HCT116 (cell line): ENCODE results near the gene DNAJC4. TPM values are rescaled to one million over a fixed set of nuclear protein-coding genes. Genes with fewer than 3 reads are reported as not detected.
A peak's percentile ranks its signal among the peaks of the same experiment; 100 is the strongest.

ENCODE experiments used
- ATAC-seq: fragments of 200-7000 bp; cut with Tn5 transposase; 2 replicates; pipeline ENCODE4 v1.9.1; 2020; ENCODE audit warnings: mild to moderate bottlenecking, moderate library complexity
- BruUV-seq: library from RNA; stranded (reverse); fragments of 400-500 nt; replicated peaks from 2 replicates; lab custom pipeline; 2021; lab: Mats Ljungman, UMichigan
- CTCF ChIA-PET: fragments of 300-600 bp; sonication (Branson Sonifier 250); formaldehyde crosslinking; loops from one replicate; lab custom pipeline; 2021; ENCODE audit warnings: antibody characterized with exemption; lab: Charles Lee
- POLR2A ChIA-PET: fragments of 300-600, 350-600 bp; sonication (Branson Sonifier 250); formaldehyde crosslinking; loops from one replicate; lab custom pipeline; 2021; ENCODE audit warnings: antibody characterized with exemption; lab: Charles Lee
- RAD21 ChIA-PET, 2 experiments: fragments of 300-600 bp; sonication (Branson Sonifier 250); formaldehyde crosslinking; loops; one replicate each; lab custom pipeline; 2023; ENCODE audit warnings: low total read pairs in 2 of 2; ENCODE audit not compliant: uncharacterized antibody in 2 of 2, unreplicated experiment in 2 of 2, low non-redundant PET in 1 of 2; lab: Charles Lee
- DNase-seq: peaks from one replicate; pipeline ENCODE4 v3.0.0-alpha.2; 2010; ENCODE audit warnings: low read depth, low spot score
- H2AFZ ChIP-seq: fragments of 200-600 bp; shearing (Covaris generic), sonication (generic); 2 replicates; pipeline ENCODE4 v1.6.1; 2017; ENCODE audit warnings: low read depth, mixed run types, mixed read lengths, antibody characterized with exemption, low read length; ENCODE audit not compliant: poor library complexity, severe bottlenecking
- H3K27ac ChIP-seq: 2 replicates; pipeline ENCODE4 v1.5.1; 2012; ENCODE audit warnings: low read depth, low read length
- H3K27me3 ChIP-seq: fragments of 200-600 bp; sonication (generic); 2 replicates; pipeline ENCODE4 v1.6.1; 2016; ENCODE audit warnings: mixed run types, low read length, mixed read lengths; ENCODE audit not compliant: insufficient read depth
- H3K36me3 ChIP-seq, 2 experiments: fragments of 200-500 bp in 1 of 2; fragments of 200-600 bp in 1 of 2; sonication (Bioruptor generic) in 1 of 2; sonication (generic) in 1 of 2; 2 replicates each; pipeline versions ENCODE4 v1.5.1 to v1.6.1; 2014 to 2016; ENCODE audit warnings: low read length in 2 of 2, inconsistent platforms in 1 of 2, mixed read lengths in 1 of 2, mixed run types in 1 of 2; ENCODE audit not compliant: insufficient read depth in 2 of 2, control insufficient read depth in 1 of 2
- H3K4me1 ChIP-seq, 2 experiments: fragments of 200-600 bp in 1 of 2; sonication (generic) in 1 of 2; 2 replicates each; pipeline versions ENCODE4 v1.5.1 to v1.6.1; 2012 to 2017; ENCODE audit warnings: low read length in 2 of 2, inconsistent platforms in 1 of 2, mild to moderate bottlenecking in 1 of 2, mixed read lengths in 1 of 2, mixed run types in 1 of 2, moderate library complexity in 1 of 2; ENCODE audit not compliant: insufficient read depth in 2 of 2, control insufficient read depth in 1 of 2
- H3K4me2 ChIP-seq: fragments of 200-600 bp; sonication (generic); 2 replicates; pipeline ENCODE4 v1.6.1; 2017; ENCODE audit warnings: mixed run types, low read length, mixed read lengths
- H3K4me3 ChIP-seq, 2 experiments: fragments of 200-600 bp in 1 of 2; sonication (generic) in 1 of 2; replicated peaks in 1 of 2; 2 replicates each; pipeline ENCODE4 v1.5.1; 2011 to 2016; ENCODE audit warnings: low read length in 2 of 2, control low read depth in 1 of 2, low read depth in 1 of 2, mild to moderate bottlenecking in 1 of 2, mixed read lengths in 1 of 2, mixed run types in 1 of 2
- H3K79me2 ChIP-seq: fragments of 200-600 bp; sonication (generic); 2 replicates; pipeline ENCODE4 v1.6.1; 2017; ENCODE audit warnings: mild to moderate bottlenecking, mixed run types, low read length, moderate library complexity, mixed read lengths; ENCODE audit not compliant: insufficient read depth
- H3K9ac ChIP-seq: fragments of 200-600 bp; sonication (generic); 2 replicates; pipeline ENCODE4 v1.6.1; 2016; ENCODE audit warnings: low read length, mixed read lengths
- H3K9me2 ChIP-seq: fragments of 200-600 bp; sonication (generic), shearing (Covaris generic); 2 replicates; pipeline ENCODE4 v1.6.1; 2017; ENCODE audit warnings: mixed run types, mild to moderate bottlenecking, moderate library complexity; ENCODE audit not compliant: insufficient read depth
- H3K9me3 ChIP-seq, 2 experiments: fragments of 200-500 bp in 1 of 2; fragments of 200-600 bp in 1 of 2; sonication (Bioruptor generic) in 1 of 2; sonication (generic) in 1 of 2; 2 replicates each; pipeline ENCODE4 v1.6.1; 2014 to 2017; ENCODE audit warnings: low read length in 2 of 2, mixed read lengths in 2 of 2, inconsistent platforms in 1 of 2, low read depth in 1 of 2, mild to moderate bottlenecking in 1 of 2, mixed run types in 1 of 2, moderate library complexity in 1 of 2; ENCODE audit not compliant: control insufficient read depth in 1 of 2, insufficient read depth in 1 of 2
- H4K20me1 ChIP-seq: fragments of 200-600 bp; sonication (generic), shearing (Covaris generic); 2 replicates; pipeline ENCODE4 v1.6.1; 2017; ENCODE audit warnings: mixed run types, mild to moderate bottlenecking, moderate library complexity; ENCODE audit not compliant: insufficient read depth
- ATF3 ChIP-seq: IDR thresholded peaks from 2 replicates; pipeline ENCODE4 v1.6.1; 2012
- CBX3 ChIP-seq: IDR thresholded peaks from 2 replicates; pipeline ENCODE4 v1.6.1; 2012; ENCODE audit warnings: low read depth
- CTCF ChIP-seq, 3 experiments: fragments of 200-600 bp in 1 of 3; sonication (generic) in 1 of 3; IDR thresholded peaks in 2 of 3; conservative IDR thresholded peaks in 1 of 3; 2 replicates each; pipeline ENCODE4 v1.5.1; 2012 to 2017; ENCODE audit warnings: low read depth in 2 of 3, low read length in 2 of 3, antibody characterized with exemption in 1 of 3, borderline replicate concordance in 1 of 3, control low read depth in 1 of 3, mild to moderate bottlenecking in 1 of 3, mixed read lengths in 1 of 3, mixed run types in 1 of 3, moderate library complexity in 1 of 3; ENCODE audit not compliant: insufficient read depth in 1 of 3
- FOSL1 ChIP-seq: IDR thresholded peaks from 2 replicates; pipeline ENCODE4 v1.6.1; 2012; ENCODE audit warnings: low read depth
- MAX ChIP-seq: IDR thresholded peaks from 2 replicates; pipeline ENCODE4 v1.6.1; 2012
- POLR2A ChIP-seq: IDR thresholded peaks from 2 replicates; pipeline ENCODE4 v1.7.0; 2011; ENCODE audit warnings: borderline replicate concordance; ENCODE audit not compliant: insufficient read depth, insufficient read length; ENCODE audit errors: extremely low read depth
- POLR2AphosphoS5 ChIP-seq: IDR thresholded peaks from 2 replicates; pipeline ENCODE4 v1.6.1; 2011; ENCODE audit warnings: mild to moderate bottlenecking, low read depth, low read length, moderate library complexity
- RAD21 ChIP-seq: IDR thresholded peaks from 2 replicates; pipeline ENCODE4 v1.6.1; 2012; ENCODE audit warnings: low read depth, mild to moderate bottlenecking
- SP1 ChIP-seq: IDR thresholded peaks from 2 replicates; pipeline ENCODE4 v1.6.1; 2012; ENCODE audit warnings: low read depth
- YY1 ChIP-seq: IDR thresholded peaks from 2 replicates; pipeline ENCODE4 v1.6.1; 2011; ENCODE audit warnings: low read length, low read depth, moderate library complexity, mild to moderate bottlenecking; ENCODE audit not compliant: insufficient replicate concordance; ENCODE audit errors: extremely low read depth
- ZBTB33 ChIP-seq: IDR thresholded peaks from 2 replicates; pipeline ENCODE4 v1.6.1; 2011; ENCODE audit warnings: mild to moderate bottlenecking, low read length, moderate library complexity; ENCODE audit not compliant: insufficient replicate concordance; ENCODE audit errors: extremely low read depth
- ZNF274 ChIP-seq: fragments of 200-500 bp; sonication (Bioruptor generic); IDR thresholded peaks from 2 replicates; pipeline ENCODE4 v1.6.1; 2014; ENCODE audit warnings: mild to moderate bottlenecking, low read depth, low read length, inconsistent platforms
- intact Hi-C: fragments of 100-400 bp; cut with micrococcal nuclease; formaldehyde crosslinking; loops from 2 replicates; pipeline ENCODE4 v1.10.0; 2022
- total RNA-seq: library from RNA; stranded (reverse); gene quantifications from one replicate; pipeline ENCODE4 v1.2.1, GENCODE V29; 2021; ENCODE audit not compliant: unreplicated experiment

Gene DNAJC4
- total RNA-seq, 1 experiment from 2014 or later = 25.8 TPM

GRCh38 chr11:64181506-64182411 is 48.6 kb upstream of the DNAJC4 start:
- no peaks in the 10 kb centered on the region for H3K9me2 ChIP-seq
- peak overlapping the region; percentile 54 for H3K9ac ChIP-seq
- RAD21 ChIA-PET = no interaction called here
- POLR2A ChIA-PET = interaction anchor here (0.8 to 1.0 kb wide), 3 partner anchors 16 to 167 kb away, joined by 3 read pairs; partner anchors contain the start of genes MACROD1 and PPP1R14B
- peaks cover 26% of the 10 kb centered on the region for H3K79me2 ChIP-seq
- H3K4me1 ChIP-seq = peaks cover 24 to 46% of the 10 kb centered on the region in 2 experiments
- no peak for TF ChIP-seq MAX
- TF ChIP-seq POLR2A = peak; percentile 92
- no peak for TF ChIP-seq RAD21
- TF ChIP-seq CBX3 = no peak
- TF ChIP-seq SP1 = no peak
- peak; percentile 96 for TF ChIP-seq POLR2AphosphoS5
- no peak for TF ChIP-seq CTCF (IDR thresholded peaks at IDR 0.05 in 2 of 3, conservative IDR thresholded peaks at IDR 0.05 in 1 of 3; ENCODE audit: borderline replicate concordance in 1 of 3, insufficient read depth in 1 of 3, low read depth in 2 of 3, low read length in 2 of 3)
- peak; percentile 40 for TF ChIP-seq ZBTB33
- TF ChIP-seq YY1 = no peak
- no peak for TF ChIP-seq FOSL1
- TF ChIP-seq ATF3 = no peak
- TF ChIP-seq ZNF274 = no peak
- TF ChIP-seq, all 23 proteins: peak for 3
- intact Hi-C loops = no loop called here
- H3K4me2 ChIP-seq = peak overlapping the region; percentile 81
- no TSS peak for BruUV-seq
- peak overlapping the region; percentile 22 to 41 for H3K4me3 ChIP-seq
- H3K9me3 ChIP-seq = no peaks in the 10 kb centered on the region
- no peaks in the 10 kb centered on the region for H3K36me3 ChIP-seq
- H3K27ac ChIP-seq = peak overlapping the region; percentile 56
- DNase-seq = peak; percentile 72
- peak; percentile 61 for ATAC-seq
- H4K20me1 ChIP-seq = no peaks in the 10 kb centered on the region
- H2AFZ ChIP-seq = no peak overlapping the region
- H3K27me3 ChIP-seq = no peaks in the 10 kb centered on the region
- CTCF ChIA-PET = interaction anchor here (1.2 to 1.4 kb wide), 2 partner anchors 22 to 119 kb away, joined by 4 to 9 read pairs; no protein-coding TSS in a partner anchor
